Measurements from ENCODE around the gene BUD23.
A peak's percentile ranks its signal among the peaks of the same experiment; 100 is the strongest.
"Not testable (repeated sequence)": the region's sequence is repeated elsewhere in the genome, so short reads cannot be mapped to it uniquely, and the experiment has no call there.

BUD23 gene, protein sequence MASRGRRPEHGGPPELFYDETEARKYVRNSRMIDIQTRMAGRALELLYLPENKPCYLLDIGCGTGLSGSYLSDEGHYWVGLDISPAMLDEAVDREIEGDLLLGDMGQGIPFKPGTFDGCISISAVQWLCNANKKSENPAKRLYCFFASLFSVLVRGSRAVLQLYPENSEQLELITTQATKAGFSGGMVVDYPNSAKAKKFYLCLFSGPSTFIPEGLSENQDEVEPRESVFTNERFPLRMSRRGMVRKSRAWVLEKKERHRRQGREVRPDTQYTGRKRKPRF

GRCh38 chr7:73683056-73683787, at the start of gene BUD23, which contains the start of gene DNAJC30:
Gene BUD23 (plus strand): TSS chr7:73683597. CDS start chr7:73683626, 29 bp downstream.
Gene DNAJC30 (minus strand): TSS chr7:73683453. CDS start chr7:73683423, 30 bp downstream.
- DNase-seq (ENCODE audit: low spot score) = peak; percentile 92

- DNase-seq (ENCODE audit: low spot score) = no peak
Measured at GRCh38 chr7:73633844-73634243, 49.6 kb upstream of the BUD23 start.

DNA sequence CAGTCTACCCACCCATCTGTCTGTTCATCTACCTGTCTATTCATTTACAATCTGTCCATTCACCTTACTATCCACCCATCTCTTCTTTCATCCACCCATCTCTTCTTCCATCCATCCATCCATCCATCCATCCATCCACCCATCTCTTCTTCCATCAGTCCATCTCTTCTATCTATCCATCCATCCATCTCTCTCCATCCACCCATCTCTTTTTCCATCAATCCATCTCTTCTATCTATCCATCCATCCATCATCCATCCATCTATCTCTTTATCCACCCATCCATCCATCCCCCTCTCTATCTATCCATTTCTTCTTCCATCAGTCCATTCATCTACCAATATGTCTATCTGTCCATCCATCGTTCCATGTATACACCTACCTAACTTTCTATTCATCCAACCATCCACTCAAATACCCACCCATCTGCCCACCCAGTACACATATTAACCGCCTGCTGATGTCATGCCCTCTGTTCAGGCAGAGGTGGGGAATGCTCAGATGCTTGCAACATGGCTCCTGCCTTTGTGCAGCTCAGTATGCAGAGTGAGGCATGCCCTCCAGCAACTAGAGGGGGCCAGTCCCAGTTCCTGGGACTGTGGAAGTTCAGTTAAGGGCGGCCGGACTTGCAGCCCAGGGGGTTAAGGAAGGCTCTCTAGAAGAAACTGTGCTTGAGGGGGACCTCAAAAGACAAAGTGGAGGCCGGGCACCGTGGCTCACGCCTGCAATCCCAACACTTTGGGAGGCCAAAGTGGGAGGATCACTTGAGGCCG, 47.8 kb upstream of the BUD23 start:
- no peak for DNase-seq (ENCODE audit: low spot score)

DNA sequence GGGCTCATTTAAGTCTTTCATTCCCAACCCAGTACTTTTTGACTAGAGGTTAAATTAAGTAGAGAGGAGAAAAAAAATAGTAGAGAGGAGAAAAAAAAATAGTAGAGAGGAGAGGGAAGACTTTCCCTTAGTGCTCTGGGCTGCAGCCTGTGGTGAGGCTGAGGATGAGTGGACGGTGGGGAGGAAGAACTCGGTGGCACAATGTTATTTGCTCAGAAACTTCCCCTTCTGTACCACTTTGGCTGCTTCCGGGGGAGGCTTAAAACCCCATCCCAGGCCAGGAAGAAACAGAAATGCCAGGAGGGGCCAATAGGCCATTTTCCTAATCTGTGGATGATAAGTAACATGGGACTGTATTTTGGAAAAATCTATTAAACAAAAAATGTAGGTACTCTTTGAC, 44.5 kb upstream of the BUD23 start:
- no peak for DNase-seq (ENCODE audit: low spot score)

DNA sequence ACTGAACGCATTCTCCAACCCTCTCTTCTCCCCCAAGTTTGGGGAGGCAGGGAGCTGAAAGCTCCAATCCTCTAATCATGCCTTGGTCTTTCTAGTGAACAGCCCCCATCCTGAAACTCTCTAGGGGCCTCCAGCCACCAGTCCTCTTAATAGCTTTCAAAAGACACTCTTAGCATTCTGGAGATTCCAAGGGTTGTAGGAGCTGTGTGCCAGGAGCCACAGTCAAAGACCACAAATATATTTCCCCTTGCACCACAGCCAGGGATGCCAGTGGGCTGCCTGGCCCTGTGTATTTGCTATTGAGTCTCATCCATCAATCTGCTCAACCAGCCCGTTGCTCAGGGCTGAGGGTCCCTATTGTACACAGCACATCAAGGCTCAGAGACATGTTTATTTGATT, 40.6 kb upstream of the BUD23 start:
- no peak for DNase-seq (ENCODE audit: low spot score)

DNA sequence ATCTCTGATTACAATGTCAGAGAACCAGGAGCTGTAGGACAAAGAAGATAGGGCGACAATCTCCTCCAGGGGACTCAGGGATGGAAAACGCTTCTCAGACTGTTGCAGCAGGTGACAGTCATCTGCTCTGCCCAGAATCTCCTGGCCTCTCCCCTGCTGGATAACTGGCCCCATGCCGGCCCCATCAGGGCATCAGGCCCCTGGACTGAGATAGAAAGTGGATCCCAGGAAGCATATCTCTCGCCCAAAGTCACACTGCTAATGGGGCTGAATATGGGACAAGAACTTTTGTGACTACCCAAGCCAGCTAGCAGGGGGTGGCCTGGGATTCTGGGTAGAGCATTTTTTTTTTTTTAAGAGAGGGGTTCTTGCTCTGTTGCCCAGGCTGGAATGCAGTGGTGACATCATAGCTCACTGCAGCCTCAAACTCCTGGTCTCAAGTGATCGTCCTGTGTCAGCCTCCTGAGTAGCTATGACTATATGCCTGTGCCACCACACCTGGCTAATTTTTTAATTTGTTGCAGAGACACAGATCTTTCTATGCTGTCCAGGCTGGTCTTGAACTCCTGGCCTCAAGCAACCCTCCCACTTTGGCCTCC, 38.6 kb upstream of the BUD23 start:
- DNase-seq (ENCODE audit: low spot score) = no peak

- DNase-seq (ENCODE audit: low spot score) = no peak
Measured at GRCh38 chr7:73645643-73646174, 37.7 kb upstream of the BUD23 start.

GRCh38 chr7:73646785-73647724, 36.3 kb upstream of the BUD23 start:
- no peak for DNase-seq (ENCODE audit: low spot score)

- DNase-seq (ENCODE audit: low spot score) = no peak
Measured at GRCh38 chr7:73647725-73648592, 35.4 kb upstream of the BUD23 start.

DNA sequence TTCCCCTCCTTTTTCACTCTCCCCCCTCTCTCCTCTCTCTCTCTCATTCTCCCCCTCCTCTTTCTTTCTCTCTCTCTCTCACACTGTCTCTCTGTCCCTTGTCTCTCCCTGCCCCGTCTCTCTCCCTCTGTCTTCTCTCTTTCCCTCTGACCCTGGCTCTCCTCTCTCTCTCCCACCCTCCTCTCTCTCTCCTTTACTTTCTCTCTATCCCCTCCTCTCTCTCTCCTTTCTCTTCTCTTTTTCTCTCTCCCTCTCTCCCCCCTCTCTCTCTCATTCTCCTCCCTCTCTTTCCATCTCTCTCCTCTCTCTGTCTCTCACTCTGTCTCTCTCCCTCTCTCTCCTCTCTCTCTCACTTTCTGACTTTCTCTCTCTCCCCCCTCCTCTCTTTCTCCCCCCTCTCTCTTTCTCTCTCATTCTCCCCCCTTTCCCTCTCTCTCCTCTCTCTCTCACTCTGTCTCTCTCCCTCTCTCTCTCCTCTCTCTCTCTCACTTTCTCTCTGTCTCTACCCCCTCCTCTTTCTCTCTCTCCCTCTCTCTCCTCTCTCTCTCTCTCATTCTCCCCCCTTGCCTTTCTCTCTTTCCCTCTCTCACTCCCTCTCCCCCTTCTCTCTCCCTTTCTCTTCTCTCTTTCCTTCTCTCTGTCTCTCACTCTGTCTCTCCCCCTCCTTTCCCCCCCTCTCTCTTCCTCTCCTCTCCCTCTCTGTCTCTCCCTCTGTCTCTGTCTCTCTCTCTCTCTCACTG, 34.6 kb upstream of the BUD23 start:
- no peak for DNase-seq (ENCODE audit: low spot score)

DNA sequence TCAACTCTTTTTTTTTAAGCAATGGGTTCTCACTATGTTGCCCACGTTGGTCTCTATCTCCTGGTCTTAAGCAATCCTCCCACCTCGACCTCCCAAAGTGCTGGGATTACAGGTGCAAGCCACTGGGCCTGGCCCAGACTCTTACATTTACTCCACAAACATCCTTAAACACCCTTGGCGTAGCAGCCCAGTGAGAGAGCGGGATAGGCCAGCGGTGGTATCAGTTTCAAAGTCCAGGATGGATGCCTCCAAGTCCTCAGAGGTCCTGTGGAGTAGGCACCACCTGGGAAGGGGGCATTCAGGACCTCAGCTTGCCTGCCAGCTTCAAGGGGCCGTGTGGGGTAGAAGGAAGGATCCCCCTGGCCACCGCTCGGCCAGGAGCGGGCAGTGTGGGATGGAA, 33.8 kb upstream of the BUD23 start:
- DNase-seq (ENCODE audit: low spot score) = no peak

GRCh38 chr7:73650524-73650923, 32.9 kb upstream of the BUD23 start:
- DNase-seq (ENCODE audit: low spot score) = no peak

GRCh38 chr7:73652541-73652949, 30.9 kb upstream of the BUD23 start:
- DNase-seq (ENCODE audit: low spot score) = no peak

DNA sequence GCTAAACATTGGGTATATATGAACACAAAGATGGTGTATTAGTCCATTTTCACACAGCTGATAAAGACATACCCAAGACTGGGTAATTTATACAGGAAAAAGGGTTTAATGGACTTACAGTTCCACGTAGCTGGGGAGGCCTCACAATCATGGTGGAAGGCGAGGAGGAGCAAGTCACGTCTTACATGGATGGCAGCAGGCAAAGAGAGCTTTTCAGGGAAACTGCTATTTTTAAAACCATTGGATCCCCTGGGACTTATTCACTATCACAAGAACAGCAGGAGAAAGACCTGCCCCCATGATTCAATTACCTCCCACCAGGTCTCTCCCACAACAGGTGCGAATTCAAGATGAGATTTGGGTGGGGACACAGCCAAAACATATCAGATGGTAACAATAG, 28.1 kb upstream of the BUD23 start:
- not testable (repeated sequence) for DNase-seq (ENCODE audit: low spot score)

GRCh38 chr7:73659983-73660382, 23.4 kb upstream of the BUD23 start:
- no peak for DNase-seq (ENCODE audit: low spot score)

GRCh38 chr7:73660594-73660993, 22.8 kb upstream of the BUD23 start:
- not testable (repeated sequence) for DNase-seq (ENCODE audit: low spot score)

GRCh38 chr7:73663033-73663432, 20.4 kb upstream of the BUD23 start:
- no peak for DNase-seq (ENCODE audit: low spot score)

DNA sequence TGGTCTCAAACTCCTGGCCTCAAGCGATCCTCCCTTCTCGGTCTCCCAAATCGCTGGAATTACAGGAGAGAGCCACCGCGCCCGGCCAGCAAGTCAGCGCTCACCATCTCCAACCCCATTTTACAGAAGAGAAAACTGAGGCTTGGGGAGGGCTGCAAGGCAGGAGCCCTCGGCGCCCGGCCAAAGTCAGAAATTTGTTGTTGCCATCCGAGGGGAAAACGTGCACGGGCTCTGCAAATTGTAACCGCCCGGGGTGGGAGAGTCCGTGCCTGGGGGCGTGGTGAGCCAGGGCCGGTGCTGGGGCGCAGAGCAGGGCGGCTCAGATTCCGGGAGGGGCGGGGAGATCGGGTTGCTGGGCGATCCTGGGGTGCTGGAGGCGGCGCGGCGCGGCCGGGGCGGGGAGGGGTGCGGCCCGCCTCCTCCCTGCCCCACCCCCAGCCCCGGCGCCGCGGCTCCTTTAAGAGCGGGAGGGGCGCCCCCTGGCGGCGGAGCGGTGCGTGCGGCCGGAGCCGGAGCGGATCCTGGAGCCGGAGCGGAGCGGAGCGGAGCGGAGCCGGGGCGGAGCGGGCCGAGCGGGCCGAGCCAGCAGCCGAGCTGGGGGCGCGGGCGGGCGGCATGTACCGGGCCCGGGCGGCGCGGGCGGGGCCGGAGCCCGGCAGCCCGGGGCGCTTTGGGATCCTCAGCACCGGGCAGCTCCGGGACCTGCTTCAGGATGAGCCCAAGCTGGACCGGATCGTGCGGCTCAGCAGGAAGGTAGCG, 15.9 kb upstream of the BUD23 start, which contains the start of gene VPS37D:
TSS of gene VPS37D (plus strand) at position 488 of the 759 bp plus-strand sequence. CDS start at position 616, 128 bp downstream.
- peak; percentile 81 for DNase-seq (ENCODE audit: low spot score)

Measured in globus pallidus (tissue), 1 donor.